OCI-LY7 (cell line): ENCODE data around the gene CYP11A1.

Source experiments
- CTCF ChIP-seq: fragments of 200-600 bp; sonication (generic); conservative IDR thresholded peaks from 2 replicates; pipeline ENCODE4 v1.5.1; 2014; ENCODE audit warnings: mild to moderate bottlenecking, antibody characterized with exemption, low read length, moderate library complexity, mixed read lengths
- EZH2phosphoT487 ChIP-seq: fragments of 200-600 bp; sonication (generic); IDR thresholded peaks from 2 replicates; pipeline ENCODE4 v1.6.1; 2018; ENCODE audit warnings: low read depth, borderline replicate concordance, mild to moderate bottlenecking, mixed run types, antibody characterized with exemption, low read length, moderate library complexity, mixed read lengths

GRCh38 chr15:74408385-74408784 is 40.9 kb upstream of the CYP11A1 start:
- TF ChIP-seq CTCF (no peak), EZH2phosphoT487 (no peak)
